Stomach (tissue), 4 donors: ENCODE measurements around the gene RABGAP1.

Source experiments
- CTCF ChIP-seq, 7 experiments: fragments of 450-650 bp in 4 of 7; fragments of 200-600 bp in 3 of 7; sonication (generic) in 3 of 7; IDR thresholded peaks; one replicate each; pipeline ENCODE4 v1.5.1; 2016 to 2019; ENCODE audit warnings: antibody characterized with exemption in 7 of 7, control low read depth in 2 of 7, mild to moderate bottlenecking in 1 of 7
- POLR2A ChIP-seq, 4 donors: fragments of 450-650 bp; IDR thresholded peaks; one replicate each; pipeline ENCODE4 v1.6.1; 2016; ENCODE audit warnings: antibody characterized with exemption in 4 of 4, control low read depth in 2 of 4, mild to moderate bottlenecking in 1 of 4, moderate library complexity in 1 of 4

DNA sequence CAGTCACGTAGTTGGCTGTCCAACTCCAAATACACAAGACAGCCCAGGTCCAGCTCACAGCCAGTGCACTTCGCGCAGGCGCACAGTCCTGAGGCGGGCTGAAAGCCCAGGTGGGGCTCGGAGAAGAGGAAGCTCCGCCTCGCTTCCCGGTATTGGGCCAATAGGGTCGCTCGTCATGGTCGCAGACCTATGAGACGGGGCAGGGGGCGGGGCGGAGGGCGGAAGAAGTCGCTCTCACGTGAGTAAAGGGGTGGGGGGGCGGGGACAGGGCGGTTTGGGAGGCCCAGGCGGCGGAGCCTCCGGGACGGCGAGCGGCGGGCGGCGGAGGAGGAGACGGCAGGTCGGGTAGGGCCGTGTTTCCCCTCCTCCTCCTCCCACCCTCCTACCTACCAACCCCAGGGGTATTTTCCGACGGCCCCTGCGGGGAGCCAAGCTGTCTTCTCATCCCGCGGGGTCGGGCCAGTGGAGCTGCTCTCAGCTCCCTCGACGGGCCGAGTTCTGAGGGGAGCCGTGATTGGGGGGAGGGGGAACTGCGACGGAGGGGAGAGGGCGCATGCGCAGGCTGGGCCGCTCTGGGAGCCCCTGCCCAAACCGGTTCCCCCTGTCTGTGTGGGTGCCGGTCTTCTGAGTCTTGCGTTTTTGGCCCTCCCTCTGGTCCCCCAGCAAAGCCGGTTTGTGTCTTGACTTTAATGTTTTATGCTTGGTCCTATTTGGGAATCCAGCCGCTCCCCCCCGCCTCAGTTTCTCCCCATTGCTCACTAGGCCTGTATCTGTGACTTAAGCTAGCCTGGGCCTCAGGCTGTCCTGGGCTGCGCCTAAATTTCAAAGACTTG, at the start of gene RABGAP1:
- TF ChIP-seq CTCF (IDR thresholded peaks at IDR 0.05) (no peak), POLR2A (IDR thresholded peaks at IDR 0.05) (peak in 1 of 4 donors; percentile 70)
